Measurements from ENCODE around the gene GALNT17.

The GALNT17 gene

DNA sequence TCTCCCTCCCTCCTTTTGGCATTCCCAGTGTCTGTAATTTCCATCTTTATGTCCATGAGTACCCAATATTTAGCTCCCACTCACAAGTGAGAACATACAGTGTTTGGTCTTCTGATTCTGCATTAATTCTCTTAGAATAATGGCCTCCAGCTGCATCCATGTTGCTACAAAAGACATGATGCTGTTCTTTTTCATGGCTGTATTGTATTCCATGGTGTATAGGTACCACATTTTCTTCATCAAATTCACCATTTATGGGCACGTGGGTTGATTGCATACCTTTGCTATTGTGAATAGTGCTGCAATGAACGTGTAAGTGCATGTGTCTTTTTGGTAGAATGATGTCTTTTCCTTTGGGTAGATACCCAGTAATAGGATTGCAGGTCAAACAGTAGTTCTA is 576.8 kb downstream of the GALNT17 start:
- TF ChIP-seq POLR2A (IDR thresholded peaks at IDR 0.05; ENCODE audit: low read depth, low read length), result no peak
- TF ChIP-seq TAF1 (IDR thresholded peaks at IDR 0.05; ENCODE audit: low read depth, low read length), result no peak
- TF ChIP-seq POU2F2 (IDR thresholded peaks at IDR 0.05; ENCODE audit: low read depth, low read length), result no peak
- DNase-seq (ENCODE audit: insufficient read length, low spot score), result no peak
- FAIRE-seq, result no peak

DNA sequence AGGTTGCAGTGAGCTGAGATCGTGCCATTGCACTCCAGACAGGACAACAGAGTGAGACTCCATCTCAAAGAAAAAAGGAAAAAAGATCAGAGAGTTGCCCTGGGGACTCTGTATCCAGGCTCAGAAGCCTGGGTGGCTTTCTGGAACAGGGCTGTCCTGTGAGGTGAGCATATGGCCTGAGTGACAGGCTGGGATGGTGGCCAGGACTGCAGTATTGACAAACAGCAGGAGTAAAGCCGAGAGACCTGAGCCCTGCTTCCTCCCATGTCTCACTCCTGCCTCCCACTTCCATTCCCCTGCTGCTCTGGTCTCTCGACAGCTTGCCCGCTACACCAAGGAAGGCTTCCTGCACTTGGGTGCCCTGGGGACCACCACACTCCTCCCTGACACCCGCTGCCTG is 578.5 kb downstream of the GALNT17 start:
- no peak for FAIRE-seq
- TF ChIP-seq POLR2AphosphoS5 (IDR thresholded peaks at IDR 0.05; ENCODE audit: low read depth, low read length) (no peak), POU2F2 (IDR thresholded peaks at IDR 0.05; ENCODE audit: low read depth, low read length) (no peak), POLR2A (IDR thresholded peaks at IDR 0.05; ENCODE audit: low read depth, low read length) (no peak), SPI1 (IDR thresholded peaks at IDR 0.05; ENCODE audit: low read depth, low read length) (no peak), TAF1 (IDR thresholded peaks at IDR 0.05; ENCODE audit: low read depth, low read length) (no peak), PAX5 (IDR thresholded peaks at IDR 0.05; ENCODE audit: insufficient read depth, low read length, severe bottlenecking) (no peak)
- DNase-seq (ENCODE audit: insufficient read length, low spot score), result no peak

DNA sequence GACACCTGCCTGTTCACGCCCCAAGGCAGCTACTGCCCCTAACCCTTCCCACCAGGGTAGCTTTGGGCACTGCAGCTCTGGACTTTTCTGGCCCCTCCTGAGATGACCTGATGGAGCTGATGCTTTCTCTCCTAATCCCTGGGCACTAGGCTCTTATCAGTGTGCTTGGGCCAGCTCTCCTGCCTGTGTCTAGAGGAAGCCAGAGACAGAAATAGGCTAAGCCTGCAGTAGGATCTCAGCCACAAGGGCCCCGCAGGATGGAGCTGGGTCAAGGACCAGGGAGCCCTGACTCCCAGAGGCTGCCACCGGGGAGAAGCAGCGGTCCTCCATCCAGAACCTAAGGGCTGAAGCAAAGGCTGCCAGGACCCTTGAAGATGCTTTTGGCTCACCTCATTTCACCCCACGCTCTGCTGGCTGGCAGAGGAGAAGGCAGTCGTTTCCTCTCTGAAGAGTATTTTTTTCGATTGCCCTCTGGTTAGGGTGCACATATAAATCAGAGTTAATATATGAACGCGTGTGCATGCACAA is 580.8 kb downstream of the GALNT17 start:
- TF ChIP-seq POLR2A (IDR thresholded peaks at IDR 0.05; ENCODE audit: low read depth, low read length) (no peak), TAF1 (IDR thresholded peaks at IDR 0.05; ENCODE audit: low read depth, low read length) (no peak), POLR2AphosphoS5 (IDR thresholded peaks at IDR 0.05; ENCODE audit: low read depth, low read length) (no peak), POU2F2 (IDR thresholded peaks at IDR 0.05; ENCODE audit: low read depth, low read length) (no peak), PAX5 (IDR thresholded peaks at IDR 0.05; ENCODE audit: insufficient read depth, low read length, severe bottlenecking) (no peak), SPI1 (IDR thresholded peaks at IDR 0.05; ENCODE audit: low read depth, low read length) (no peak)
- FAIRE-seq, result no peak
- DNase-seq (ENCODE audit: insufficient read length, low spot score), result no peak

DNA sequence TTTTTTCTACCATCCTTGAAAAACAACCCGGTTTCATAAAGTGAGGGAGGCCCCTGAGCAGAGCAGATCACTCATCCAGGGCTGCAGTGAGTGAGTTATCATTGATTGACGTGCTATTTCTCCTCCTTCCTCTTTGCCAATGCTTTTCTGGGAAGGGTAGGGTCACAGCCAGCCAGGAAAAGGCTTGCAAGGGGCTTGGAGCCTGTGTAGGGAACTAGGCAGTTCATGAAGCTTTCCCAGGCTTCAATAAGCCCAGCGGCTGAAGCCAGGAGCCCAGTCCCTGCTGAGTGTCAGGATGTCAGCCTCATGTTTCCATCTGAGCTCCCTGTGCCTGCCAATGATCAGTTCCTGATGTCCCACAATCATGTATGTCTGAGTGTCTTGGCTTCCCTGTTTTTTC is 584.7 kb downstream of the GALNT17 start:
- no peak for FAIRE-seq
- DNase-seq (ENCODE audit: insufficient read length, low spot score), result no peak
- no peak for TF ChIP-seq TAF1 (IDR thresholded peaks at IDR 0.05; ENCODE audit: low read depth, low read length)
- no peak for TF ChIP-seq PAX5 (IDR thresholded peaks at IDR 0.05; ENCODE audit: insufficient read depth, low read length, severe bottlenecking)
- no peak for TF ChIP-seq POLR2AphosphoS5 (IDR thresholded peaks at IDR 0.05; ENCODE audit: low read depth, low read length)
- no peak for TF ChIP-seq SPI1 (IDR thresholded peaks at IDR 0.05; ENCODE audit: low read depth, low read length)
- no peak for TF ChIP-seq POLR2A (IDR thresholded peaks at IDR 0.05; ENCODE audit: low read depth, low read length)
- TF ChIP-seq POU2F2 (IDR thresholded peaks at IDR 0.05; ENCODE audit: low read depth, low read length), result no peak

DNA sequence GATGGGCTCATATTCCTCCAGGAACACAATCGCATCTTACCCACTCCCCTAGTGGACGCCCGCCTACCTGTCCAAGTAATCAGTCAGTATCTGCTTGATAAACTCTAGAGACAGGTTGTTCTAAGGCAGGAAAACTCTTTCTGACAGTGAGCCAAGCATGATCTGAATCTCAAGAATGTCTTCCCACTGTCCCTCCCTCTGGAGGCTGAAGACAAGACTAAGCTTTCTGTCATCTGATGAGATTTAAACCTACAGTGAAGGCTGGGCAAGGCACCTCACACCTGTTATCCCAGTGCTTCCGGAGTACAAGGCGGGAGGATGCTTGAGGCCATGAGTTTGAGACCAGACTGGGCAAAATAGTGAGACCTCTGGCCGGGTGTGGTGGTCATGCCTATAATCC is 586.6 kb downstream of the GALNT17 start:
- FAIRE-seq, result no peak
- TF ChIP-seq TAF1 (IDR thresholded peaks at IDR 0.05; ENCODE audit: low read depth, low read length) (no peak), POLR2AphosphoS5 (IDR thresholded peaks at IDR 0.05; ENCODE audit: low read depth, low read length) (no peak), PAX5 (IDR thresholded peaks at IDR 0.05; ENCODE audit: insufficient read depth, low read length, severe bottlenecking) (no peak), POU2F2 (IDR thresholded peaks at IDR 0.05; ENCODE audit: low read depth, low read length) (no peak), POLR2A (IDR thresholded peaks at IDR 0.05; ENCODE audit: low read depth, low read length) (no peak), SPI1 (IDR thresholded peaks at IDR 0.05; ENCODE audit: low read depth, low read length) (no peak)
- DNase-seq (ENCODE audit: insufficient read length, low spot score), result no peak

DNA sequence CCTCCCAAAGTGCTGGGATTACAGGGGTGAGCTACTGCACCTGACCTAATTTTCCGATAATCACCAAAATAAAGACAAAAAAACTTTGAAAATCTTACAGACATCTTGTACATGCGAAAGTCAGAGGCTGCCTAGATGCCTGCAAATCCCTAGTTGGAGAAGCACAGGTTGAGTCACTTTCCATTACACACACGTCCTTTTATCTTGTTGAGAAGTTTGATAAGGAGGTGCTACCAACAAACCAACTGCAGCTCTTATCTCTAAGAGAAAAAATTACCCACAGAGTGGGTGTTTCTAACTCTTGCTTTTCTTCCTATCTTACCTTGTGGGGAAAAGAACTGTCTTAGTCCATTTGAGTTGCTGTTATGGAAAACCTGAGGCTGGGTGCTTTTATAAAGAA is 589.8 kb downstream of the GALNT17 start:
- DNase-seq (ENCODE audit: insufficient read length, low spot score) (no peak), FAIRE-seq (no peak)
- TF ChIP-seq TAF1 (IDR thresholded peaks at IDR 0.05; ENCODE audit: low read depth, low read length), result no peak
- TF ChIP-seq PAX5 (IDR thresholded peaks at IDR 0.05; ENCODE audit: insufficient read depth, low read length, severe bottlenecking), result no peak
- no peak for TF ChIP-seq POLR2AphosphoS5 (IDR thresholded peaks at IDR 0.05; ENCODE audit: low read depth, low read length)

DNA sequence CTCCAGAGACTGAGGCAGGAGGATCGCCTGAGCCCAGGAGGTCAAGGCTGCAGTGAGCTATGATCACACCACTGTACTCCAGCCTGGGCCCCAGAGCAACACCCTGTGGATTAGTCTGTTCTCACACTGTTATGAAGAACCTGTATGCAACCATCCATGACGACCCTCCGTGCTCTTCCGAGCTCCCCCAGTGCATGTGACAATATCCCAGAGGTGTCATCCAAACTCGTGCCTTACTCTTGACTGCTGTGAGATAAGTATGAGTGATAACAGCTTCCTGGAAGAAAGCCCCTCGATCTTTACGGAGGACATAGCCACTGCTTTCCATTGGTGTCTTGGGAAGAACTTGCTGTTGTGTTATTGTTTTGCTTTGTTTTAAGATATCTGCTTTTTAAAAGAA is 591.9 kb downstream of the GALNT17 start:
- TF ChIP-seq SPI1 (IDR thresholded peaks at IDR 0.05; ENCODE audit: low read depth, low read length) (no peak), POLR2AphosphoS5 (IDR thresholded peaks at IDR 0.05; ENCODE audit: low read depth, low read length) (no peak), POU2F2 (IDR thresholded peaks at IDR 0.05; ENCODE audit: low read depth, low read length) (no peak), PAX5 (IDR thresholded peaks at IDR 0.05; ENCODE audit: insufficient read depth, low read length, severe bottlenecking) (no peak), POLR2A (IDR thresholded peaks at IDR 0.05; ENCODE audit: low read depth, low read length) (no peak), TAF1 (IDR thresholded peaks at IDR 0.05; ENCODE audit: low read depth, low read length) (no peak)
- FAIRE-seq, result no peak

DNA sequence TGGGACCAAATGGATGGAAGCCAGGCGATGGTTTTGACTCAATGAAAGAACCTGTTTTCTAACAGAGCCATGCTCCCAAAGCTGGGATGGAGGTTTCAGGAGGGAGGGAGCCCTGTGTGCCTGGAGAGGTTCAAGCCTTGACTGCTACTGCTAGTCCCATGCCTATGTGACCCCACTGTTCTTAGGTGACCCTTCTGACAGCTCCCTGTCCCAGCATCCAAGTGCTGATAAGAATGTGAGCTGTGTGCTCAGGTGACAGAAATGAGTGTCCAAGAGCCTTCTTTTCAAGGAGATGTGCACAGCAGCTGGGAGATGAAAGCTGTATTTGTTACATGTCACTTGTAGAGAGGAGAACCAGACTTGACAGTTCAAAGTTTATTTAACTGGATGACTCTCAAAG is 595.4 kb downstream of the GALNT17 start:
- FAIRE-seq, result no peak
- DNase-seq (ENCODE audit: insufficient read length, low spot score), result no peak
- TF ChIP-seq PAX5 (IDR thresholded peaks at IDR 0.05; ENCODE audit: insufficient read depth, low read length, severe bottlenecking), result no peak
- no peak for TF ChIP-seq POLR2AphosphoS5 (IDR thresholded peaks at IDR 0.05; ENCODE audit: low read depth, low read length)
- no peak for TF ChIP-seq POU2F2 (IDR thresholded peaks at IDR 0.05; ENCODE audit: low read depth, low read length)
- no peak for TF ChIP-seq POLR2A (IDR thresholded peaks at IDR 0.05; ENCODE audit: low read depth, low read length)
- TF ChIP-seq SPI1 (IDR thresholded peaks at IDR 0.05; ENCODE audit: low read depth, low read length), result no peak
- no peak for TF ChIP-seq TAF1 (IDR thresholded peaks at IDR 0.05; ENCODE audit: low read depth, low read length)

More for the DNA sequence above, 591.9 kb downstream of the GALNT17 start:
- DNase-seq (ENCODE audit: insufficient read length, low spot score), result no peak

DNA sequence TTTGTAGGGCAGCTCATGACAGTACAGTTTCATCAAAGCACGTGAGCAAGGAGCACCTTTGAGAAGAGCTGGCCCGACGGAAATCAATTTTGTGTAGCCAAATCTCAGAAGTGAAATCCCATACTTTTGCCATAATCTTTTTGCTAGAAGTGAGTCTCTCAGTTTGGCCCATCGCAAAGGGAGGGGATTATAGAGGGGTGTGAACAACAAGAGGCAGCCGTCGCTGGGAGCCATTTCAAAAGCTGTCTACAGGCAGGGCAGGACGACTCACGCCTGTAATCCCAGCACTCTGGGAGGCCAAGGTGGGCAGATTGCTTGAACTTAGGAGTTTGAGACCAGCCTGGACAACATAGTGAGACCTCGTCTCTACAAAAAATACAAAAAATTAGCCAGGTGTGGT is 599.8 kb downstream of the GALNT17 start:
- FAIRE-seq (no peak), DNase-seq (ENCODE audit: insufficient read length, low spot score) (no peak)
- TF ChIP-seq POLR2A (IDR thresholded peaks at IDR 0.05; ENCODE audit: low read depth, low read length) (no peak), POU2F2 (IDR thresholded peaks at IDR 0.05; ENCODE audit: low read depth, low read length) (no peak), SPI1 (IDR thresholded peaks at IDR 0.05; ENCODE audit: low read depth, low read length) (no peak), POLR2AphosphoS5 (IDR thresholded peaks at IDR 0.05; ENCODE audit: low read depth, low read length) (no peak), TAF1 (IDR thresholded peaks at IDR 0.05; ENCODE audit: low read depth, low read length) (no peak), PAX5 (IDR thresholded peaks at IDR 0.05; ENCODE audit: insufficient read depth, low read length, severe bottlenecking) (no peak)

DNA sequence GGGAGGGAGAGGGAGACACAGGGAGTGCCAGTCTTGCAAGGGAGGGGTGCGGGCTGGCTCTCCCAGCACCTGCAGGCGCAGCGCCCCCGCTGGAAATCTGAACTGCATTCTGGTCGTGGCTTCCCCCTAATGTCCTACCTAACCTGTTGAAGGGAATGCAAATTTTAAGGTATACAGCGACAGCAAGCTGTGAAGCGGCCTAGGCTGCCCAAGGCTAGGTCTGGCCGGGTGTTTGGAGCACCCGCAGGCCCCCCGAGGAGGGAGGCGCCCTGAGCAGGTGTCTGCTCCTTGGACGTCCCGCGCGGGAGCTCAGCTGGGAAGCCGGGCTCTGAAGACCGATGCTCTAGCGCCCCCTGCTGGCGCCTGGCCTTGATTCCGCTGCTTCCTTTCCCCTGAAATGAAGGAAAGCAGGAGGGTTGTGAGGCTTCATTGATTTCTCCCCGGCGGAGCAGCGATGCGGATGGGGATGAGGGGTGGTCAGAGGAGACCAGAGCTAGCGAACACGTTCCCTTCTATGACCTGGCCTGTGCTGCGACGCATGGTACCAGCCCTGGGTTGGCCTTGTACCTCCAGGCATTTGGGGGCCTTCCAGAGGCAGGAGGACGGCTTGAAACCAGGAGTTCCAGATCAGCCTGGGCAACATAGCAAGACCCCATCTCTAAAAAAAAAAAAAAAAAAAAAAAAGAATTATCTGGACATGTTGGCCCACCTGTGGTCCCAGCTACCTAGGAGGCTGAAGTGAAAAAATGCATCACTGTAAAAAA is 601.3 kb downstream of the GALNT17 start:
- DNase-seq (ENCODE audit: insufficient read length, low spot score) (peak; percentile 68), FAIRE-seq (peak; percentile 56)
- no peak for TF ChIP-seq POLR2A (IDR thresholded peaks at IDR 0.05; ENCODE audit: low read depth, low read length)
- TF ChIP-seq TAF1 (IDR thresholded peaks at IDR 0.05; ENCODE audit: low read depth, low read length), result no peak
- TF ChIP-seq PAX5 (IDR thresholded peaks at IDR 0.05; ENCODE audit: insufficient read depth, low read length, severe bottlenecking), result no peak
- no peak for TF ChIP-seq SPI1 (IDR thresholded peaks at IDR 0.05; ENCODE audit: low read depth, low read length)
- no peak for TF ChIP-seq POU2F2 (IDR thresholded peaks at IDR 0.05; ENCODE audit: low read depth, low read length)
- no peak for TF ChIP-seq POLR2AphosphoS5 (IDR thresholded peaks at IDR 0.05; ENCODE audit: low read depth, low read length)
